NCI-H1048 (cell line): ENCODE measurements around the gene ZNF672.

Experiments used
- DNase-seq: peaks from one replicate; lab custom pipeline; 2025; lab: John Stamatoyannopoulos, UW

The ZNF672 gene

GRCh38 chr1:248890549-248891498 is 52.8 kb downstream of the ZNF672 start:
- DNase-seq = no peak

GRCh38 chr1:248891758-248892157 is 53.7 kb downstream of the ZNF672 start:
- no peak for DNase-seq

- no peak for DNase-seq
Measured at GRCh38 chr1:248892590-248892989, 54.6 kb downstream of the ZNF672 start.

GRCh38 chr1:248894837-248895236 is 56.8 kb downstream of the ZNF672 start:
- DNase-seq = no peak

GRCh38 chr1:248897412-248898337 is 59.7 kb downstream of the ZNF672 start:
- DNase-seq = no peak
